OCI-LY3 (cell line): Measurements from ENCODE around the gene ARNT2.

ENCODE experiments used
- H2AFZ ChIP-seq: fragments of 200-600, 300-600 bp; shearing (Covaris generic); 2 replicates; pipeline ENCODE4 v1.6.0; 2014; ENCODE audit warnings: antibody characterized with exemption, low read depth, low read length
- H3K27ac ChIP-seq: fragments of 200-600, 300-600 bp; sonication (generic); 2 replicates; pipeline ENCODE4 v1.5.1; 2014; ENCODE audit warnings: mild to moderate bottlenecking, low read length, moderate library complexity, mixed read lengths
- H3K27me3 ChIP-seq: fragments of 200-600, 300-600 bp; sonication (generic); 2 replicates; pipeline ENCODE4 v1.6.1; 2014; ENCODE audit warnings: low read depth, low read length, mixed read lengths
- H3K36me3 ChIP-seq: fragments of 200-600, 300-600 bp; sonication (generic); replicated peaks from 2 replicates; pipeline ENCODE3; 2014; ENCODE audit warnings: low read depth, low read length, mixed read lengths
- H3K4me1 ChIP-seq: fragments of 300-600, 200-600 bp; sonication (generic); 2 replicates; pipeline ENCODE4 v1.6.1; 2014; ENCODE audit warnings: low read length, mixed read lengths
- H3K4me2 ChIP-seq: fragments of 200-600, 300-600 bp; sonication (generic); 2 replicates; pipeline ENCODE4 v1.6.1; 2014; ENCODE audit warnings: low read length, mixed read lengths
- H3K4me3 ChIP-seq: fragments of 300-600, 200-600 bp; sonication (generic); 2 replicates; pipeline ENCODE4 v1.5.1; 2014; ENCODE audit warnings: antibody characterized with exemption, mild to moderate bottlenecking, low read length, moderate library complexity
- H3K79me2 ChIP-seq: fragments of 300-600, 200-600 bp; shearing (Covaris generic); 2 replicates; pipeline ENCODE4 v1.6.1; 2014; ENCODE audit warnings: mild to moderate bottlenecking, low read length, mixed read lengths
- H3K9ac ChIP-seq: fragments of 300-600, 200-600 bp; shearing (Covaris generic); 2 replicates; pipeline ENCODE4 v1.6.0; 2014; ENCODE audit warnings: mild to moderate bottlenecking, low read length, moderate library complexity
- H3K9me3 ChIP-seq: fragments of 200-600, 300-600 bp; shearing (Covaris generic); 2 replicates; pipeline ENCODE4 v1.6.1; 2014; ENCODE audit warnings: low read length, mixed read lengths; ENCODE audit not compliant: insufficient read depth
- H4K20me1 ChIP-seq: fragments of 200-600, 300-600 bp; sonication (generic); 2 replicates; pipeline ENCODE4 v1.6.1; 2016; ENCODE audit warnings: low read length, mixed read lengths; ENCODE audit not compliant: insufficient read depth
- EZH2phosphoT487 ChIP-seq: fragments of 200-600 bp; shearing (Covaris generic); IDR thresholded peaks from 2 replicates; pipeline ENCODE4 v1.6.1; 2018; ENCODE audit warnings: antibody characterized with exemption, mixed run types, low read depth
- TF ChIP-seq, protein P1 (sequence below): fragments of 200-600, 300-600 bp; sonication (generic); IDR thresholded peaks from 2 replicates; pipeline ENCODE4 v1.5.1; 2014; ENCODE audit warnings: antibody characterized with exemption, low read length, low read depth

Gene ARNT2

DNA sequence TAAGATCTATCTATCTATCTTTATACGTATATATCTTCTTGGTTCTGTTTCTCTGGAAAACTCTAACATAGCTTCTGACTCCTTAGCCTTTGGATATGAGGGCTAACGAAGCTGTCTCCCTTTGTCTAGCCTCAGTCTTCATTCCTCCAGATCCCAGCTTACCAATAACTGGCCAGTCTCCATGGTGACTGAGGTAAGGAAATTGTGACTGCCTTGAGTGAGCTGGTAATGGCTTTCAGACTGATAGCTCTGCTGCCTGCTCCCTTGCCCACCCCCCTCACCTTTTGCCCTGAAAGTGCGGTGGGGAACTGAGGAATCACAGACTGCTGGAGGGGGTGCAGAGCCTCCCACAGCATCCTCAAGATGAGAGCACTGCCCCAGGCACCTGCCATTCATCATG lies 225.2 kb downstream of the ARNT2 start:
- no peak overlapping the region for H3K4me2 ChIP-seq
- no peak overlapping the region for H3K4me3 ChIP-seq
- H3K27me3 ChIP-seq, result no peaks in the 10 kb centered on the region
- no peaks in the 10 kb centered on the region for H3K36me3 ChIP-seq
- no peak overlapping the region for H2AFZ ChIP-seq
- TF ChIP-seq, protein P1, sequence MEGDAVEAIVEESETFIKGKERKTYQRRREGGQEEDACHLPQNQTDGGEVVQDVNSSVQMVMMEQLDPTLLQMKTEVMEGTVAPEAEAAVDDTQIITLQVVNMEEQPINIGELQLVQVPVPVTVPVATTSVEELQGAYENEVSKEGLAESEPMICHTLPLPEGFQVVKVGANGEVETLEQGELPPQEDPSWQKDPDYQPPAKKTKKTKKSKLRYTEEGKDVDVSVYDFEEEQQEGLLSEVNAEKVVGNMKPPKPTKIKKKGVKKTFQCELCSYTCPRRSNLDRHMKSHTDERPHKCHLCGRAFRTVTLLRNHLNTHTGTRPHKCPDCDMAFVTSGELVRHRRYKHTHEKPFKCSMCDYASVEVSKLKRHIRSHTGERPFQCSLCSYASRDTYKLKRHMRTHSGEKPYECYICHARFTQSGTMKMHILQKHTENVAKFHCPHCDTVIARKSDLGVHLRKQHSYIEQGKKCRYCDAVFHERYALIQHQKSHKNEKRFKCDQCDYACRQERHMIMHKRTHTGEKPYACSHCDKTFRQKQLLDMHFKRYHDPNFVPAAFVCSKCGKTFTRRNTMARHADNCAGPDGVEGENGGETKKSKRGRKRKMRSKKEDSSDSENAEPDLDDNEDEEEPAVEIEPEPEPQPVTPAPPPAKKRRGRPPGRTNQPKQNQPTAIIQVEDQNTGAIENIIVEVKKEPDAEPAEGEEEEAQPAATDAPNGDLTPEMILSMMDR, result no peak
- TF ChIP-seq EZH2phosphoT487, result no peak
- H3K9ac ChIP-seq, result no peak overlapping the region
- H3K4me1 ChIP-seq, result no peaks in the 10 kb centered on the region
- no peaks in the 10 kb centered on the region for H3K9me3 ChIP-seq
- no peak overlapping the region for H3K27ac ChIP-seq
- no peaks in the 10 kb centered on the region for H3K79me2 ChIP-seq
- H4K20me1 ChIP-seq, result no peaks in the 10 kb centered on the region

DNA sequence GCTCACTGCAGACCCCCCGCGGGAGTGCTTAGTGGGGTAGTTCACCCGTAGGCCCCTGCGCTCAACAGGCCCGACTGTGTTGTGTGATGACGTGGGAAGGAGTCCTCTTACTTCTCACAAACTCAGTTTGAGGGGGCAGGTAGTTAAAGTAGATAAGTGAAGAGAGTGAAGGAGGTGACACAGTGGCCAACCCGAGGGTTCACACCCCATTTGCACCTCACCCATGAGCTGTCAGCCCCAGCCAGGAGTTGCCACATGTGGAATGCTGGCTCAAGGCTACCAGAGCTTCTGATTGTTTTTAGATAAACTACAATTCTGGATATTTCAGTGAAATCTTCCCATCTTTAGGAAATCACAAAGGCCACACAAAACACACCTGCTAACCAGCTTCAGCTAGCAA lies 226.8 kb downstream of the ARNT2 start:
- Histone ChIP-seq H3K4me3 (no peak overlapping the region), H3K79me2 (no peaks in the 10 kb centered on the region), H4K20me1 (no peaks in the 10 kb centered on the region), H3K36me3 (no peaks in the 10 kb centered on the region), H3K9me3 (no peaks in the 10 kb centered on the region), H3K27me3 (no peaks in the 10 kb centered on the region), H3K9ac (no peak overlapping the region), H3K27ac (no peak overlapping the region), H3K4me1 (no peaks in the 10 kb centered on the region), H3K4me2 (no peak overlapping the region), H2AFZ (no peak overlapping the region)
- TF ChIP-seq, protein P1, result no peak
- no peak for TF ChIP-seq EZH2phosphoT487

DNA sequence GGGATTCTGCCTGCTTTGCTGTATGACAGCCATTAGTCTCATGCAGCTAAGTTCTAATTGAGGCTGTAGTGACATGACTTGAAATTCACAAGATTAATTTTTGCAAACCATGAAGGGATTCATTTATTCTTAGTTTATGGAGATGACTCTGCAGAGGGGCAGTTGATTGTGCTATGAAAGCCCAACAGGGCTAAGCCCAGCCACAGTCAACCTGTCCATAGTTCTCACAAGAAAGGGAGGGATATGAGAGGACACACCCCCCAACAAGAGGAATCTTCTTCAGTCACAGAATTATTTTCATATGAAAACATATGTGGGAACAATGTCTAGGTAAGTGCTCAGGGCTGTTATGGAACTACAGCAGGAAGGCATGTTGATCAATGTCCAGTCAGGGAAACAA lies 229.0 kb downstream of the ARNT2 start:
- Histone ChIP-seq H3K9me3 (no peaks in the 10 kb centered on the region), H4K20me1 (no peaks in the 10 kb centered on the region), H2AFZ (no peak overlapping the region), H3K79me2 (no peaks in the 10 kb centered on the region), H3K36me3 (no peaks in the 10 kb centered on the region), H3K4me2 (no peak overlapping the region), H3K27me3 (no peaks in the 10 kb centered on the region), H3K9ac (no peak overlapping the region), H3K27ac (no peak overlapping the region), H3K4me1 (no peaks in the 10 kb centered on the region), H3K4me3 (no peak overlapping the region)
- no peak for TF ChIP-seq EZH2phosphoT487
- TF ChIP-seq, protein P1, result no peak

- no peaks in the 10 kb centered on the region for H4K20me1 ChIP-seq
These were observed 231.8 kb downstream of the ARNT2 start for GRCh38 chr15:80635953-80636352.

More at GRCh38 chr15:80635953-80636352, 231.8 kb downstream of the ARNT2 start:
- no peaks in the 10 kb centered on the region for H3K36me3 ChIP-seq
- no peaks in the 10 kb centered on the region for H3K4me1 ChIP-seq
- H3K4me2 ChIP-seq, result no peak overlapping the region
- no peak for TF ChIP-seq EZH2phosphoT487
- TF ChIP-seq, protein P1, result no peak
- H2AFZ ChIP-seq, result no peak overlapping the region
- no peak overlapping the region for H3K9ac ChIP-seq
- no peak overlapping the region for H3K4me3 ChIP-seq
- no peaks in the 10 kb centered on the region for H3K79me2 ChIP-seq
- peaks cover 5% of the 10 kb centered on the region; the same call in 1 of the 2 replicates for H3K9me3 ChIP-seq
- no peaks in the 10 kb centered on the region for H3K27me3 ChIP-seq
- H3K27ac ChIP-seq, result no peak overlapping the region
